HepG2 (cell line): ENCODE measurements around the gene LDLRAP1. TPM values are rescaled to one million over a fixed set of nuclear protein-coding genes. Genes with fewer than 3 reads are reported as not detected.
A peak's percentile ranks its signal among the peaks of the same experiment; 100 is the strongest.

Experiments
- BRD4 ChIP-seq: sonication (generic); formaldehyde crosslinking; IDR thresholded peaks from 2 replicates; pipeline ENCODE4 v1.4.0; 2020; ENCODE audit warnings: missing genetic modification reagents
- ERF ChIP-seq: IDR thresholded peaks from 2 replicates; pipeline ENCODE4 v1.6.1; 2018; ENCODE audit warnings: missing biosample characterization, missing genetic modification reagents
- FOXA3 ChIP-seq: IDR thresholded peaks from 2 replicates; pipeline ENCODE4 v1.6.1; 2016; ENCODE audit warnings: missing genetic modification reagents, missing compliant biosample characterization
- FOXK1 ChIP-seq: sonication (generic); formaldehyde crosslinking; IDR thresholded peaks from 2 replicates; pipeline ENCODE4 v1.4.0; 2020; ENCODE audit warnings: low read depth, missing genetic modification reagents, borderline replicate concordance
- KAT2B ChIP-seq: fragments of 150-350 bp; IDR thresholded peaks from 2 replicates; pipeline ENCODE4 v1.6.1; 2014; ENCODE audit warnings: low read depth, low read length, borderline replicate concordance
- KLF13 ChIP-seq: sonication (generic); formaldehyde crosslinking; IDR thresholded peaks from 2 replicates; pipeline ENCODE4 v1.4.0; 2020; ENCODE audit warnings: mild to moderate bottlenecking, missing genetic modification reagents
- MAF1 ChIP-seq: sonication (generic); formaldehyde crosslinking; IDR thresholded peaks from 2 replicates; pipeline ENCODE4 v1.5.0; 2020; ENCODE audit warnings: missing genetic modification reagents, borderline replicate concordance
- NR2F1 ChIP-seq, 2 experiments: fragments of 450-650 bp in 1 of 2; formaldehyde crosslinking in 1 of 2; IDR thresholded peaks; 2 replicates each; pipeline versions ENCODE4 v1.5.0 to v1.6.1; 2016 to 2020; ENCODE audit warnings: mild to moderate bottlenecking in 1 of 2, missing compliant biosample characterization in 1 of 2, missing genetic modification reagents in 1 of 2, moderate library complexity in 1 of 2
- PRMT3 ChIP-seq: sonication (generic); formaldehyde crosslinking; IDR thresholded peaks from 2 replicates; pipeline ENCODE4 v1.8.1; 2022; ENCODE audit warnings: low read depth, mild to moderate bottlenecking, moderate library complexity, missing genetic modification reagents, borderline replicate concordance
- SNRNP70 ChIP-seq: fragments of 200-400 bp; formaldehyde crosslinking; IDR thresholded peaks from 2 replicates; pipeline ENCODE4 v1.6.1; 2017; ENCODE audit warnings: mild to moderate bottlenecking, low read depth, low read length, moderate library complexity
- STAT5B ChIP-seq: sonication (generic); formaldehyde crosslinking; IDR thresholded peaks from 2 replicates; pipeline ENCODE4 v1.4.0; 2020; ENCODE audit warnings: missing genetic modification reagents
- U2AF1 ChIP-seq: fragments of 200-400 bp; formaldehyde crosslinking; optimal IDR thresholded peaks from 2 replicates; pipeline ENCODE3; 2017; ENCODE audit warnings: mild to moderate bottlenecking, low read depth, low read length
- ZBTB38 ChIP-seq: sonication (generic); formaldehyde crosslinking; IDR thresholded peaks from 2 replicates; pipeline ENCODE4 v1.5.1; 2020; ENCODE audit warnings: mild to moderate bottlenecking, missing genetic modification reagents
- ZNF263 ChIP-seq: sonication (generic); formaldehyde crosslinking; IDR thresholded peaks from 2 replicates; pipeline ENCODE4 v1.4.0; 2020; ENCODE audit warnings: missing genetic modification reagents
- ZNF274 ChIP-seq: sonication (generic); formaldehyde crosslinking; IDR thresholded peaks from 2 replicates; pipeline ENCODE4 v1.5.1; 2020; ENCODE audit warnings: mild to moderate bottlenecking, missing genetic modification reagents
- ZNF550 ChIP-seq: sonication (generic); formaldehyde crosslinking; IDR thresholded peaks from 2 replicates; pipeline ENCODE4 v1.4.0; 2020; ENCODE audit warnings: mild to moderate bottlenecking, missing genetic modification reagents, borderline replicate concordance
- ZNF607 ChIP-seq: sonication (generic); formaldehyde crosslinking; IDR thresholded peaks from 2 replicates; pipeline ENCODE4 v1.5.1; 2020; ENCODE audit warnings: missing genetic modification reagents, mild to moderate bottlenecking, borderline replicate concordance
- ZNF646 ChIP-seq: sonication (generic); formaldehyde crosslinking; IDR thresholded peaks from 2 replicates; pipeline ENCODE4 v1.9.0; 2021; ENCODE audit warnings: mild to moderate bottlenecking, missing genetic modification reagents
- ZNF83 ChIP-seq: sonication (generic); formaldehyde crosslinking; IDR thresholded peaks from 2 replicates; pipeline ENCODE4 v1.4.0; 2020; ENCODE audit warnings: missing genetic modification reagents, mild to moderate bottlenecking, borderline replicate concordance
- ZNF841 ChIP-seq: sonication (generic); formaldehyde crosslinking; IDR thresholded peaks from 2 replicates; pipeline ENCODE4 v1.8.1; 2023; ENCODE audit warnings: missing genetic modification reagents, borderline replicate concordance
- polyA plus RNA-seq, 8 experiments: library from polyadenylated mRNA; depleted of rRNA in 3 of 8; stranded (reverse) in 7 of 8; unstranded in 1 of 8; fragments of >200 nt; fragmentation: Illumina TruSeq in 4 of 8; extraction: Trizol in 4 of 8; gene quantifications; 2 replicates each; pipeline versions ENCODE4 v1.2.1 to v1.2.3, GENCODE V29; 2011 to 2016; ENCODE audit warnings: low read depth in 4 of 8, missing spikeins in 1 of 8, mixed read lengths in 1 of 8; ENCODE audit not compliant: insufficient read depth in 1 of 8
- total RNA-seq, 5 experiments: library from RNA; depleted of rRNA; stranded (reverse); fragments of >200 nt; fragmentation: Illumina TruSeq; extraction: Trizol; gene quantifications; 2 replicates each; pipeline ENCODE4 v1.2.3, GENCODE V29; 2016; ENCODE audit warnings: low read depth in 1 of 5
- TF ChIP-seq, protein P1 (sequence below): sonication (generic); formaldehyde crosslinking; IDR thresholded peaks from 2 replicates; pipeline ENCODE4 v1.5.0; 2020; ENCODE audit warnings: missing genetic modification reagents, mild to moderate bottlenecking, borderline replicate concordance
- TF ChIP-seq, protein P2 (sequence below): sonication (generic); formaldehyde crosslinking; IDR thresholded peaks from 2 replicates; pipeline ENCODE4 v1.5.1; 2020; ENCODE audit warnings: mild to moderate bottlenecking, missing genetic modification reagents, moderate library complexity

LDLRAP1 gene
- total and polyA plus RNA-seq, 2 of the 13 experiments (the other 11 are each of a cell fraction or from before 2014, with no cell fraction given), result 7.2 to 12.1 TPM

DNA sequence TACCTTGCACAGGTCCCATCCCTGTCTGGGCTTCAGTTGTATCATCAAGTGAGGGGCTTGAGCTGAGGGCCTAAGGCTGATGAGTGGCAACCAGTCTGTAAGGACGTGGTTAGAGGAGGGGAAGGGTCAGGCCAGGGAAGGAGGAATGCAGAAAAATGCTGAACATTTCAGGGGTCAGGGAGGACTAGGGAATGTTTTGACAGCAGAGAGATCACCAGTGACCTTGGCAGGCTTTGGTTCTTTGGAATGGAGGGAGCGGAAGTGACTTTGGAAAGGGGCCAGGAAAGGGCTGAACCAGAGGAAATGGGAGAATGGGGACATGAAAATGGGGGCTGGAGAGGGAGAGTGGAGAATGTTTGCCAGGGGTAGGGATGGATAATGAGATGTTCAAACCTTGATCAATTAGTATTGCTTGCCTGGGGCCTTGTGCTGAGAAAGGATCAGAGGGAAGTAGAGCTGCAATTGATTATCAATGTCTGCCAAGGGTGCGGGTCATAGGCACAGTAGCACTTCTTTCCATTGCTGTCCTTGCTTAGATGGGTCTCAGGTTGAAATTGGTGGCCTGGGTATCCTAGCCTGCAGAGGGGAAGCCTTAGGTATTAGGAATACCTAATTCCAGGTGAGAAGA is 7.4 kb downstream of the LDLRAP1 start (continued):
- no peak for TF ChIP-seq ZNF550 (CRISPR knock-in tag)
- no peak for TF ChIP-seq ZNF274 (CRISPR knock-in tag)
- no peak for TF ChIP-seq KLF13 (CRISPR knock-in tag)
- TF ChIP-seq NR2F1 (CRISPR knock-in tag; IDR thresholded peaks at IDR 0.05), result peak; percentile 26 to 49; a peak in 3 of 4 replicates
- peak; percentile 38; the same call in 1 of the 2 replicates for TF ChIP-seq ERF (CRISPR knock-in tag)
- no peak for TF ChIP-seq KAT2B
- TF ChIP-seq ZNF841 (CRISPR knock-in tag), result no peak
- TF ChIP-seq, protein P1, sequence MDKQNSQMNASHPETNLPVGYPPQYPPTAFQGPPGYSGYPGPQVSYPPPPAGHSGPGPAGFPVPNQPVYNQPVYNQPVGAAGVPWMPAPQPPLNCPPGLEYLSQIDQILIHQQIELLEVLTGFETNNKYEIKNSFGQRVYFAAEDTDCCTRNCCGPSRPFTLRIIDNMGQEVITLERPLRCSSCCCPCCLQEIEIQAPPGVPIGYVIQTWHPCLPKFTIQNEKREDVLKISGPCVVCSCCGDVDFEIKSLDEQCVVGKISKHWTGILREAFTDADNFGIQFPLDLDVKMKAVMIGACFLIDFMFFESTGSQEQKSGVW (CRISPR knock-in tag), result no peak
- TF ChIP-seq U2AF1, result no peak
- no peak for TF ChIP-seq ZNF646 (CRISPR knock-in tag)
- TF ChIP-seq PRMT3 (CRISPR knock-in tag), result no peak
- no peak for TF ChIP-seq FOXK1 (CRISPR knock-in tag)
- TF ChIP-seq, protein P2, sequence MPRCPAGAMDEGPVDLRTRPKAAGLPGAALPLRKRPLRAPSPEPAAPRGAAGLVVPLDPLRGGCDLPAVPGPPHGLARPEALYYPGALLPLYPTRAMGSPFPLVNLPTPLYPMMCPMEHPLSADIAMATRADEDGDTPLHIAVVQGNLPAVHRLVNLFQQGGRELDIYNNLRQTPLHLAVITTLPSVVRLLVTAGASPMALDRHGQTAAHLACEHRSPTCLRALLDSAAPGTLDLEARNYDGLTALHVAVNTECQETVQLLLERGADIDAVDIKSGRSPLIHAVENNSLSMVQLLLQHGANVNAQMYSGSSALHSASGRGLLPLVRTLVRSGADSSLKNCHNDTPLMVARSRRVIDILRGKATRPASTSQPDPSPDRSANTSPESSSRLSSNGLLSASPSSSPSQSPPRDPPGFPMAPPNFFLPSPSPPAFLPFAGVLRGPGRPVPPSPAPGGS (CRISPR knock-in tag), result 0 out of 2 replicates have a peak, but pooled peaks have one; percentile 57
- TF ChIP-seq BRD4 (CRISPR knock-in tag), result no peak
- peak; percentile 36 for TF ChIP-seq FOXA3 (CRISPR knock-in tag)
- TF ChIP-seq SNRNP70, result no peak
- TF ChIP-seq MAF1 (CRISPR knock-in tag), result no peak
- no peak for TF ChIP-seq ZNF607
- TF ChIP-seq STAT5B (CRISPR knock-in tag), result no peak
- TF ChIP-seq ZNF83 (CRISPR knock-in tag), result no peak
- TF ChIP-seq ZBTB38 (CRISPR knock-in tag), result no peak
- TF ChIP-seq ZNF263 (CRISPR knock-in tag), result peak; percentile 83
